ENCODE results near the gene HAGH. TPM values are rescaled to one million over a fixed set of nuclear protein-coding genes. Genes with fewer than 3 reads are reported as not detected.
A peak's percentile ranks its signal among the peaks of the same experiment; 100 is the strongest.

Gene HAGH
- total and polyA plus RNA-seq, 10 of the 15 experiments (the other 5 are each of a cell fraction or from before 2014, with no cell fraction given) = 2.0 to 50.1 (median 22.4) TPM

DNA sequence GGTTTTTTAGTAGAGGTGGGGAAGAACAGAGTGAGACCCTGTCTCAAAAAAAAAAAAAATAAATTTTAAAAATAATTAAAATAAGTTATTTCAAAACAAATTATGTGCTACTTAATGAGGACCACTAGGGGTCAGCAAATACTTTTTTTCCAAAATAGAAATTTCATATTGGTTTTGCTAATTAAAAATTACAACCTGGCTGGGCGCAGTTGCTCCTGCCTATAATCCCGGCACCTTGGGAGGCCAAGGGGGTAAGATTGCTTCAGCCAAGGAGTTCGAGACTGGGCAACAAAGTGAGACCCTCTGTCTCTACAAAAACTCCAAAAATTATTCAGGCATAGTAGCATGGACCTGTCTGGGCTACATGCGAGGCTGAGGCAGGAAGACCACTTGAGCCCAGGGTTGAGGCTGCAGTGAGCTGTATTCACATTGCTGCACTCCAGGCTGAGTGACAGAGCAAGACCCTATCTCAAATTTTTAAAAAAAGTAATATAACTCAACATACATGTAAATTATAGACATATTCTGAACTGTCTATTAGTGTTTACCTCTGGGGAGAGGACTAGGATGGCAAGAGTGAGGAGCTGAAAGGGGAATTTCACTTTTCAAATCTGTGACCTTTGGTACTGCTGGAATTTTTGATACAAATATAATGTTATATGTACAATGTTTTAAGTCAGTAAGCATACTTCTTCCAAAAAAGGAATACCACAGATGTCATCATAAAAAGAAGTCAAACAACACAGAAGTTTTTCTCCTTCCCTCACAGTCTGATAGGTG, 37.2 kb upstream of the HAGH start:
- POLR2A ChIA-PET = no interaction called here
- no peaks in the 10 kb centered on the region for H3K79me2 ChIP-seq (ENCODE audit: control insufficient read depth, insufficient read depth, low read length)
- SMC1A ChIA-PET (ENCODE audit: uncharacterized antibody, unreplicated experiment) = interaction anchor here (1.0 to 1.2 kb wide), 2 partner anchors 13 to 65 kb away, joined by 3 to 4 read pairs; no protein-coding TSS in a partner anchor
- TF ChIP-seq CTCF (IDR thresholded peaks at IDR 0.05 in 2 of 3, conservative IDR thresholded peaks at IDR 0.05 in 1 of 3; ENCODE audit: control insufficient read depth in 2 of 3, extremely low read depth in 1 of 3, insufficient read depth in 1 of 3, low read depth in 3 of 3, low read length in 3 of 3) = peak; percentile 42 to 53 (median 42); a peak in 3 of 6 replicates
- TF ChIP-seq NFYB (IDR thresholded peaks at IDR 0.05; ENCODE audit: insufficient read depth, low read depth, low read length) = no peak
- TF ChIP-seq NR2C1 (IDR thresholded peaks at IDR 0.05) = no peak
- peak; percentile 37; the same call in 1 of the 2 replicates for TF ChIP-seq SMC3 (IDR thresholded peaks at IDR 0.05; ENCODE audit: borderline replicate concordance, low read length)
- TF ChIP-seq IKZF2 (IDR thresholded peaks at IDR 0.05) = no peak
- TF ChIP-seq RAD21 (IDR thresholded peaks at IDR 0.05; ENCODE audit: insufficient read depth, low read depth, low read length) = peak; percentile 47
- TF ChIP-seq, protein P1, sequence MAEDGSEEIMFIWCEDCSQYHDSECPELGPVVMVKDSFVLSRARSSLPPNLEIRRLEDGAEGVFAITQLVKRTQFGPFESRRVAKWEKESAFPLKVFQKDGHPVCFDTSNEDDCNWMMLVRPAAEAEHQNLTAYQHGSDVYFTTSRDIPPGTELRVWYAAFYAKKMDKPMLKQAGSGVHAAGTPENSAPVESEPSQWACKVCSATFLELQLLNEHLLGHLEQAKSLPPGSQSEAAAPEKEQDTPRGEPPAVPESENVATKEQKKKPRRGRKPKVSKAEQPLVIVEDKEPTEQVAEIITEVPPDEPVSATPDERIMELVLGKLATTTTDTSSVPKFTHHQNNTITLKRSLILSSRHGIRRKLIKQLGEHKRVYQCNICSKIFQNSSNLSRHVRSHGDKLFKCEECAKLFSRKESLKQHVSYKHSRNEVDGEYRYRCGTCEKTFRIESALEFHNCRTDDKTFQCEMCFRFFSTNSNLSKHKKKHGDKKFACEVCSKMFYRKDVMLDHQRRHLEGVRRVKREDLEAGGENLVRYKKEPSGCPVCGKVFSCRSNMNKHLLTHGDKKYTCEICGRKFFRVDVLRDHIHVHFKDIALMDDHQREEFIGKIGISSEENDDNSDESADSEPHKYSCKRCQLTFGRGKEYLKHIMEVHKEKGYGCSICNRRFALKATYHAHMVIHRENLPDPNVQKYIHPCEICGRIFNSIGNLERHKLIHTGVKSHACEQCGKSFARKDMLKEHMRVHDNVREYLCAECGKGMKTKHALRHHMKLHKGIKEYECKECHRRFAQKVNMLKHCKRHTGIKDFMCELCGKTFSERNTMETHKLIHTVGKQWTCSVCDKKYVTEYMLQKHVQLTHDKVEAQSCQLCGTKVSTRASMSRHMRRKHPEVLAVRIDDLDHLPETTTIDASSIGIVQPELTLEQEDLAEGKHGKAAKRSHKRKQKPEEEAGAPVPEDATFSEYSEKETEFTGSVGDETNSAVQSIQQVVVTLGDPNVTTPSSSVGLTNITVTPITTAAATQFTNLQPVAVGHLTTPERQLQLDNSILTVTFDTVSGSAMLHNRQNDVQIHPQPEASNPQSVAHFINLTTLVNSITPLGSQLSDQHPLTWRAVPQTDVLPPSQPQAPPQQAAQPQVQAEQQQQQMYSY (CRISPR knock-in tag; IDR thresholded peaks at IDR 0.05) = no peak
- TF ChIP-seq TAF1 (IDR thresholded peaks at IDR 0.05; ENCODE audit: borderline replicate concordance, low read depth, low read length) = no peak
- no peak for TF ChIP-seq BACH1 (IDR thresholded peaks at IDR 0.05; ENCODE audit: borderline replicate concordance)
- no peak for TF ChIP-seq BCL11A (IDR thresholded peaks at IDR 0.05; ENCODE audit: low read depth, low read length)
- TF ChIP-seq HDAC6 (IDR thresholded peaks at IDR 0.05; ENCODE audit: unreplicated experiment) = no peak
- TF ChIP-seq, protein P2, sequence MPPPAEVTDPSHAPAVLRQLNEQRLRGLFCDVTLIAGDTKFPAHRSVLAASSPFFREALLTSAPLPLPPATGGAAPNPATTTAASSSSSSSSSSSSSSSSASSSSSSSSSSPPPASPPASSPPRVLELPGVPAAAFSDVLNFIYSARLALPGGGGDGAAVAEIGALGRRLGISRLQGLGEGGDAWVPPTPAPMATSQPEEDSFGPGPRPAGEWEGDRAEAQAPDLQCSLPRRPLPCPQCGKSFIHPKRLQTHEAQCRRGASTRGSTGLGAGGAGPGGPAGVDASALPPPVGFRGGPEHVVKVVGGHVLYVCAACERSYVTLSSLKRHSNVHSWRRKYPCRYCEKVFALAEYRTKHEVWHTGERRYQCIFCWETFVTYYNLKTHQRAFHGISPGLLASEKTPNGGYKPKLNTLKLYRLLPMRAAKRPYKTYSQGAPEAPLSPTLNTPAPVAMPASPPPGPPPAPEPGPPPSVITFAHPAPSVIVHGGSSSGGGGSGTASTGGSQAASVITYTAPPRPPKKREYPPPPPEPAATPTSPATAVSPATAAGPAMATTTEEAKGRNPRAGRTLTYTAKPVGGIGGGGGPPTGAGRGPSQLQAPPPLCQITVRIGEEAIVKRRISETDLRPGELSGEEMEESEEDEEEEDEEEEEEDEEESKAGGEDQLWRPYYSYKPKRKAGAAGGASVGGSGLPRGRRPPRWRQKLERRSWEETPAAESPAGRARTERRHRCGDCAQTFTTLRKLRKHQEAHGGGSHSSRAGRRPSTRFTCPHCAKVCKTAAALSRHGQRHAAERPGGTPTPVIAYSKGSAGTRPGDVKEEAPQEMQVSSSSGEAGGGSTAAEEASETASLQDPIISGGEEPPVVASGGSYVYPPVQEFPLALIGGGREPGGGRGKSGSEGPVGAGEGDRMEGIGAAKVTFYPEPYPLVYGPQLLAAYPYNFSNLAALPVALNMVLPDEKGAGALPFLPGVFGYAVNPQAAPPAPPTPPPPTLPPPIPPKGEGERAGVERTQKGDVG (CRISPR knock-in tag; IDR thresholded peaks at IDR 0.05) = no peak
- no peak for TF ChIP-seq CREM (IDR thresholded peaks at IDR 0.05; ENCODE audit: low read depth)
- H3K27ac ChIP-seq (ENCODE audit: control insufficient read depth, insufficient read depth) = no peak overlapping the region
- RAD21 ChIA-PET (ENCODE audit: unreplicated experiment) = no interaction called here
- ATAC-seq (peak; percentile 55), DNase-seq (ENCODE audit: low read depth, low spot score) (no peak), FAIRE-seq (peak; percentile 71)
- intact Hi-C loops (cut with micrococcal nuclease; ENCODE audit: unreplicated experiment) (loop anchor here (2.0 kb wide), 1 partner anchor 65 kb away; no protein-coding TSS in a partner anchor), in situ Hi-C loops (cut with MboI) (loop anchor here (10.0 kb wide), 2 partner anchors 71 to 281 kb away; partner anchors contain the start of gene RAB26)
- WGBS (ENCODE audit: insufficient coverage, insufficient replicate concordance, low lambda C conversion rate, missing lambda C conversion rate) = 0% methylated on average over 4 of the region's 4 CpGs
- no peaks in the 10 kb centered on the region for H3K36me3 ChIP-seq (ENCODE audit: control insufficient read depth in 2 of 2, insufficient read depth in 2 of 2, low read length in 1 of 2)
- H2AFZ ChIP-seq (ENCODE audit: control insufficient read depth, low read depth, low read length) = no peak overlapping the region
- no TSS peak for BruUV-seq (replicated peaks)
- no peak overlapping the region for H3K9ac ChIP-seq (ENCODE audit: control insufficient read depth, insufficient read depth, low read length)
- no peak overlapping the region for H3K4me3 ChIP-seq
- no peaks in the 10 kb centered on the region for H3K4me1 ChIP-seq (ENCODE audit: control insufficient read depth, insufficient read depth, low read length)
- H3K4me2 ChIP-seq (ENCODE audit: control insufficient read depth, insufficient read depth) = no peak overlapping the region; the same call in 1 of the 2 replicates
- CTCF ChIA-PET = interaction anchor here (0.6 to 3.2 kb wide), 7 partner anchors 11 to 289 kb away, joined by 3 to 21 read pairs (median 5); no protein-coding TSS in a partner anchor
- H3K9me3 ChIP-seq (replicated peaks; ENCODE audit: control insufficient read depth, insufficient read depth, low read length) = no peaks in the 10 kb centered on the region
- no peaks in the 10 kb centered on the region for H4K20me1 ChIP-seq (ENCODE audit: control insufficient read depth, insufficient read depth)
- no peaks in the 10 kb centered on the region; a peak in 2 of 4 replicates for H3K27me3 ChIP-seq (replicated peaks in 1 of 2; ENCODE audit: control insufficient read depth in 2 of 2, insufficient read depth in 2 of 2, low read length in 1 of 2)
